K562 (cell line): Measurements from ENCODE around the gene MARCHF3. TPM values are rescaled to one million over a fixed set of nuclear protein-coding genes. Genes with fewer than 3 reads are reported as not detected.

Experiments used
- BRCA1 ChIP-seq, 2 experiments: fragments of 450-650 bp in 1 of 2; sonication (generic) in 1 of 2; formaldehyde crosslinking in 1 of 2; IDR thresholded peaks; 2 replicates each; pipeline versions ENCODE4 v1.5.0 to v1.6.1; 2017 to 2020; ENCODE audit warnings: mild to moderate bottlenecking in 1 of 2, missing genetic modification reagents in 1 of 2
- ERF ChIP-seq: fragments of 450-650 bp; formaldehyde crosslinking; IDR thresholded peaks from 2 replicates; pipeline ENCODE4 v1.4.0; 2020; ENCODE audit warnings: mild to moderate bottlenecking, mixed read lengths
- GABPB2 ChIP-seq: fragments of 250-450 bp; sonication (Bioruptor Pico); conservative IDR thresholded peaks from 2 replicates; pipeline ENCODE4 v1.5.1; 2021; ENCODE audit warnings: mild to moderate bottlenecking
- NFIC ChIP-seq: fragments of 450-650 bp; IDR thresholded peaks from 2 replicates; pipeline ENCODE4 v1.6.1; 2017; ENCODE audit warnings: mild to moderate bottlenecking, inconsistent platforms
- STAT5B ChIP-seq: fragments of 250-450 bp; sonication (Bioruptor Pico); IDR thresholded peaks from 2 replicates; pipeline ENCODE4 v1.8.0; 2021; ENCODE audit warnings: mild to moderate bottlenecking, inconsistent platforms
- TSC22D4 ChIP-seq: fragments of 450-650 bp; IDR thresholded peaks from 2 replicates; pipeline ENCODE4 v1.6.1; 2016; ENCODE audit warnings: missing genetic modification characterization, missing biosample characterization, control low read depth
- ZFP1 ChIP-seq: fragments of 450-650 bp; formaldehyde crosslinking; IDR thresholded peaks from 2 replicates; pipeline ENCODE4 v1.4.0; 2020; ENCODE audit warnings: mild to moderate bottlenecking, mixed read lengths
- ZKSCAN1 ChIP-seq: fragments of 150-350 bp; IDR thresholded peaks from 2 replicates; pipeline ENCODE4 v1.6.1; 2016; ENCODE audit warnings: low read depth, low read length
- ZNF239 ChIP-seq: fragments of 250-450 bp; sonication (Bioruptor Pico); IDR thresholded peaks from 2 replicates; pipeline ENCODE4 v1.4.0; 2020; ENCODE audit warnings: mild to moderate bottlenecking
- ZNF584 ChIP-seq: fragments of 200-800 bp; sonication (Bioruptor generic); IDR thresholded peaks from 2 replicates; pipeline ENCODE4 v1.6.1; 2016; ENCODE audit warnings: low read depth, mild to moderate bottlenecking, missing genetic modification characterization, missing compliant biosample characterization
- polyA plus RNA-seq, 8 experiments: library from polyadenylated mRNA; depleted of rRNA in 4 of 8; stranded (reverse) in 5 of 8; unstranded in 3 of 8; fragments of >200 nt; fragmentation: Nextera tagmentation in 2 of 8; fragmentation: Illumina TruSeq in 1 of 8; extraction: Ambion mirVana in 2 of 8; extraction: Trizol in 1 of 8; gene quantifications; 2 replicates each; pipeline versions ENCODE4 v1.2.1 to v1.2.3, GENCODE V29; 2011 to 2014; ENCODE audit warnings: inconsistent platforms in 1 of 8, missing spikeins in 1 of 8
- total RNA-seq, 7 experiments: library from RNA; depleted of rRNA in 6 of 7; stranded (reverse); fragments of >200 nt in 6 of 7; fragmentation: Illumina TruSeq in 2 of 7; extraction: Trizol in 2 of 7; gene quantifications; 2 replicates each; pipeline versions ENCODE4 v1.2.1 to v1.2.3, GENCODE V29; 2011 to 2021; ENCODE audit warnings: low replicate concordance in 1 of 7
- TF ChIP-seq, protein P1 (sequence below), 2 experiments: fragments of 450-650 bp; IDR thresholded peaks; 2 replicates each; pipeline ENCODE4 v1.6.1; 2016; ENCODE audit warnings: mild to moderate bottlenecking in 2 of 2, borderline replicate concordance in 1 of 2, low read depth in 1 of 2, moderate library complexity in 1 of 2
- TF ChIP-seq, protein P2 (sequence below): sonication (generic); formaldehyde crosslinking; IDR thresholded peaks from 2 replicates; pipeline ENCODE4 v1.8.1; 2023; ENCODE audit warnings: mild to moderate bottlenecking, missing genetic modification reagents
- TF ChIP-seq, protein P3 (sequence below): sonication (generic); formaldehyde crosslinking; IDR thresholded peaks from 2 replicates; pipeline ENCODE4 v1.8.1; 2023; ENCODE audit warnings: mild to moderate bottlenecking, missing genetic modification reagents, moderate library complexity

Gene MARCHF3
- total and polyA plus RNA-seq, 9 of the 15 experiments (the other 6 are each of a cell fraction or from before 2014, with no cell fraction given), result 5.6 to 37.4 (median 16.5) TPM

- TF ChIP-seq, protein P1, sequence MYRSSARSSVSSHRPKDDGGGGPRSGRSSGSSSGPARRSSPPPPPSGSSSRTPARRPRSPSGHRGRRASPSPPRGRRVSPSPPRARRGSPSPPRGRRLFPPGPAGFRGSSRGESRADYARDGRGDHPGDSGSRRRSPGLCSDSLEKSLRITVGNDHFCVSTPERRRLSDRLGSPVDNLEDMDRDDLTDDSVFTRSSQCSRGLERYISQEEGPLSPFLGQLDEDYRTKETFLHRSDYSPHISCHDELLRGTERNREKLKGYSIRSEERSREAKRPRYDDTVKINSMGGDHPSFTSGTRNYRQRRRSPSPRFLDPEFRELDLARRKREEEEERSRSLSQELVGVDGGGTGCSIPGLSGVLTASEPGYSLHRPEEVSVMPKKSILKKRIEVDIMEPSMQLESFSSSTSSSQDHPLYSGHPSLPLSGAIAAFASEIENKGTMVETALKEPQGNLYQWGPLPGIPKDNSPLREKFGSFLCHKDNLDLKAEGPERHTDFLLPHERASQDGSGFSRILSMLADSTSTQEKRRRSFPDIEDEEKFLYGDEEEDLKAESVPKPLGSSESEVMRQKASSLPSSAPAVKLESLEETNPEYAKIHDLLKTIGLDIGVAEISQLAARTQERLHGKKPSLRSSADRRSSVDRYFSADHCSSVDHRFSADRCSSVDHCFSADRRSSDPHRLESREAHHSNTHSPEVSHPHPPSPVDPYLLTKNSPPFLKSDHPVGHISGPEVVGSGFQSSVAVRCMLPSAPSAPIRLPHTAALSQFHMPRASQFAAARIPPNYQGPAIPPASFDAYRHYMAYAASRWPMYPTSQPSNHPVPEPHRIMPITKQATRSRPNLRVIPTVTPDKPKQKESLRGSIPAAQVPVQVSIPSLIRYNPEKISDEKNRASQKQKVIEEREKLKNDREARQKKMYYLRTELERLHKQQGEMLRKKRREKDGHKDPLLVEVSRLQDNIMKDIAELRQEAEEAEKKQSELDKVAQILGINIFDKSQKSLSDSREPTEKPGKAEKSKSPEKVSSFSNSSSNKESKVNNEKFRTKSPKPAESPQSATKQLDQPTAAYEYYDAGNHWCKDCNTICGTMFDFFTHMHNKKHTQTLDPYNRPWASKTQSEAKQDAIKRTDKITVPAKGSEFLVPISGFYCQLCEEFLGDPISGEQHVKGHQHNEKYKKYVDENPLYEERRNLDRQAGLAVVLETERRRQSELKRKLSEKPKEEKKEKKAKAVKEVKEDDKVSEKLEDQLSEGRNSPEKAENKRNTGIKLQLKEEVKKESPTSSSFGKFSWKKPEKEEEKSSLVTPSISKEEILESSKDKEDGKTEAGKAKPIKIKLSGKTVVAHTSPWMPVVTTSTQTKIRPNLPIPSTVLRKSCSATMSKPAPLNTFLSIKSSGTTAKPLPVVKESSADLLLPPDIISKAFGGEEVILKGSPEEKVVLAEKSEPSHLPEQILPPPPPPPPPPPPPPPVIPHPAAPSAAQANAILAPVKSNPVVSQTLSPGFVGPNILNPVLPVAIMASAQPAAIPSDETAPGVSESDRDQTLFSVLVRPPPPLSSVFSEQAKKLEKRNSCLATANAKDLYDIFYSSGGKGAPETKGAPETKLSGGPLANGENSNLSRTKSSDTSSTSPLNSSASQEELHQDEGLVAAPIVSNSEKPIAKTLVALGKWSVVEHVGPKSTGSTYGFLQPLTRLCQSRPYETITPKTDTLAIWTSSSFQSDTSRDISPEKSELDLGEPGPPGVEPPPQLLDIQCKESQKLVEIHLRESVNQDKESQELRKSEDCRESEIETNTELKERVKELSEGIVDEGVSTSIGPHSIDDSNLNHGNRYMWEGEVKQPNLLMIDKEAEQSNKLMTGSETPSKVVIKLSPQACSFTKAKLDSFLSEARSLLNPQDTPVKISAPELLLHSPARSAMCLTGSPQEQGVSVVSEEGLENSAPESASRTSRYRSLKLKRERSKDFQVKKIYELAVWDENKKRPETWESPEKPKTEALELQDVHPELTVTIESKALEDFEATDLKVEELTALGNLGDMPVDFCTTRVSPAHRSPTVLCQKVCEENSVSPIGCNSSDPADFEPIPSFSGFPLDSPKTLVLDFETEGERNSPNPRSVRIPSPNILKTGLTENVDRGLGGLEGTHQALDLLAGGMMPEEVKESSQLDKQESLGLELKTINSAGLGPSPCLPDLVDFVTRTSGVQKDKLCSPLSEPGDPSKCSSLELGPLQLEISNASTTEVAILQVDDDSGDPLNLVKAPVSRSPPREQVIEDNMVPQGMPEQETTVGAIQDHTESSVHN (IDR thresholded peaks at IDR 0.05; ENCODE audit: borderline replicate concordance in 1 of 2, low read depth in 1 of 2), result no peak
- TF ChIP-seq ERF (no peak), ZKSCAN1 (no peak), STAT5B (no peak), ZNF584 (CRISPR knock-in tag) (0 out of 2 replicates have a peak, but pooled peaks have one; percentile 57), NFIC (peak; percentile 88), ZNF239 (CRISPR knock-in tag) (no peak), GABPB2 (CRISPR knock-in tag) (no peak), BRCA1 (IDR thresholded peaks at IDR 0.05) (no peak), BRCA1 (CRISPR knock-in tag; IDR thresholded peaks at IDR 0.05) (no peak), ZFP1 (CRISPR knock-in tag) (no peak), TSC22D4 (tag) (no peak)
- TF ChIP-seq, protein P2, sequence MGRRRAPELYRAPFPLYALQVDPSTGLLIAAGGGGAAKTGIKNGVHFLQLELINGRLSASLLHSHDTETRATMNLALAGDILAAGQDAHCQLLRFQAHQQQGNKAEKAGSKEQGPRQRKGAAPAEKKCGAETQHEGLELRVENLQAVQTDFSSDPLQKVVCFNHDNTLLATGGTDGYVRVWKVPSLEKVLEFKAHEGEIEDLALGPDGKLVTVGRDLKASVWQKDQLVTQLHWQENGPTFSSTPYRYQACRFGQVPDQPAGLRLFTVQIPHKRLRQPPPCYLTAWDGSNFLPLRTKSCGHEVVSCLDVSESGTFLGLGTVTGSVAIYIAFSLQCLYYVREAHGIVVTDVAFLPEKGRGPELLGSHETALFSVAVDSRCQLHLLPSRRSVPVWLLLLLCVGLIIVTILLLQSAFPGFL (CRISPR knock-in tag), result no peak
- TF ChIP-seq, protein P3, sequence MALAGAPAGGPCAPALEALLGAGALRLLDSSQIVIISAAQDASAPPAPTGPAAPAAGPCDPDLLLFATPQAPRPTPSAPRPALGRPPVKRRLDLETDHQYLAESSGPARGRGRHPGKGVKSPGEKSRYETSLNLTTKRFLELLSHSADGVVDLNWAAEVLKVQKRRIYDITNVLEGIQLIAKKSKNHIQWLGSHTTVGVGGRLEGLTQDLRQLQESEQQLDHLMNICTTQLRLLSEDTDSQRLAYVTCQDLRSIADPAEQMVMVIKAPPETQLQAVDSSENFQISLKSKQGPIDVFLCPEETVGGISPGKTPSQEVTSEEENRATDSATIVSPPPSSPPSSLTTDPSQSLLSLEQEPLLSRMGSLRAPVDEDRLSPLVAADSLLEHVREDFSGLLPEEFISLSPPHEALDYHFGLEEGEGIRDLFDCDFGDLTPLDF, result peak; percentile 29; the same call in 1 of the 2 replicates
These were observed 53.7 kb downstream of the MARCHF3 start (continued) for GRCh38 chr5:126976520-126977172.
